Measurements from ENCODE around the gene GATB.

GATB gene

GRCh38 chr4:151711646-151712045 lies 49.2 kb downstream of the GATB start:
- H3K4me3 ChIP-seq (ENCODE audit: control insufficient read depth, low read depth, low read length): no peak overlapping the region
- no peak for TF ChIP-seq CTCF (conservative IDR thresholded peaks at IDR 0.05; ENCODE audit: control insufficient read depth, insufficient read depth, low read depth, low read length)
- no peak for DNase-seq (ENCODE audit: low read depth)

GRCh38 chr4:151709587-151709986 lies 51.2 kb downstream of the GATB start:
- no peak for DNase-seq (ENCODE audit: low read depth)
- H3K4me3 ChIP-seq (ENCODE audit: control insufficient read depth, low read depth, low read length): no peak overlapping the region
- no peak for TF ChIP-seq CTCF (conservative IDR thresholded peaks at IDR 0.05; ENCODE audit: control insufficient read depth, insufficient read depth, low read depth, low read length)

- no peak overlapping the region for H3K4me3 ChIP-seq (ENCODE audit: control insufficient read depth, low read depth, low read length)
- no peak for TF ChIP-seq CTCF (conservative IDR thresholded peaks at IDR 0.05; ENCODE audit: control insufficient read depth, insufficient read depth, low read depth, low read length)
- no peak for DNase-seq (ENCODE audit: low read depth)
These were observed 51.7 kb downstream of the GATB start for GRCh38 chr4:151709071-151709470.

GRCh38 chr4:151708100-151708499 lies 52.7 kb downstream of the GATB start:
- DNase-seq (ENCODE audit: low read depth): no peak
- no peak for TF ChIP-seq CTCF (conservative IDR thresholded peaks at IDR 0.05; ENCODE audit: control insufficient read depth, insufficient read depth, low read depth, low read length)
- no peak overlapping the region for H3K4me3 ChIP-seq (ENCODE audit: control insufficient read depth, low read depth, low read length)

GRCh38 chr4:151703401-151703800 lies 57.4 kb downstream of the GATB start:
- no peak for TF ChIP-seq CTCF (conservative IDR thresholded peaks at IDR 0.05; ENCODE audit: control insufficient read depth, insufficient read depth, low read depth, low read length)
- H3K4me3 ChIP-seq (ENCODE audit: control insufficient read depth, low read depth, low read length): no peak overlapping the region
- no peak for DNase-seq (ENCODE audit: low read depth)

- DNase-seq (ENCODE audit: low read depth): no peak
- H3K4me3 ChIP-seq (ENCODE audit: control insufficient read depth, low read depth, low read length): no peak overlapping the region
- no peak for TF ChIP-seq CTCF (conservative IDR thresholded peaks at IDR 0.05; ENCODE audit: control insufficient read depth, insufficient read depth, low read depth, low read length)
These were observed 58.6 kb downstream of the GATB start for GRCh38 chr4:151702256-151702655.

Measured in fibroblast of mammary gland (primary cell).